Activated effector memory CD4-positive, alpha-beta T cell treated with anti-CD3 and anti-CD28 coated beads, Interleukin-2, amount 50 U/mL, for 16 hours (primary cell): Measurements from ENCODE around the gene C12orf60.

Experiments
- DNase-seq: peaks from one replicate; pipeline ENCODE4 v3.0.0-alpha.2; 2020

Gene C12orf60

GRCh38 chr12:14779834-14780233 lies 23.6 kb upstream of the C12orf60 start:
- no peak for DNase-seq

- no peak for DNase-seq
Observed at GRCh38 chr12:14780859-14781258, 22.6 kb upstream of the C12orf60 start.

GRCh38 chr12:14781563-14781962 lies 21.9 kb upstream of the C12orf60 start:
- DNase-seq, result no peak

- no peak for DNase-seq
Observed at GRCh38 chr12:14782756-14783155, 20.7 kb upstream of the C12orf60 start.

- no peak for DNase-seq
Observed at GRCh38 chr12:14784471-14784870, 19.0 kb upstream of the C12orf60 start.

- no peak for DNase-seq
Observed at GRCh38 chr12:14785568-14785967, 17.9 kb upstream of the C12orf60 start.

GRCh38 chr12:14795028-14795448 lies 8.4 kb upstream of the C12orf60 start:
- DNase-seq, result no peak

GRCh38 chr12:14802247-14802646 lies 1.2 kb upstream of the C12orf60 start:
- DNase-seq, result no peak

- DNase-seq, result no peak
Observed at GRCh38 chr12:14802721-14803010, 804 bp upstream of the C12orf60 start.

- no peak for DNase-seq
Observed at GRCh38 chr12:14803830-14804160, 325 bp downstream of the C12orf60 start.

GRCh38 chr12:14810167-14810952 lies 6.9 kb downstream of the C12orf60 start:
- DNase-seq, result no peak

GRCh38 chr12:14810953-14811483 lies 7.5 kb downstream of the C12orf60 start:
- no peak for DNase-seq

GRCh38 chr12:14811486-14811885 lies 8.0 kb downstream of the C12orf60 start:
- DNase-seq, result no peak

- no peak for DNase-seq
Observed at GRCh38 chr12:14814014-14814413, 10.5 kb downstream of the C12orf60 start, which contains the start of gene SMCO3. SMCO3 (minus strand) TSS chr12:14814182; CDS start chr12:14806680, 7,502 bp downstream.

GRCh38 chr12:14824012-14824634 lies 20.7 kb downstream of the C12orf60 start:
- no peak for DNase-seq

- DNase-seq, result no peak
Observed at GRCh38 chr12:14825256-14825655, 21.8 kb downstream of the C12orf60 start.

- no peak for DNase-seq
Observed at GRCh38 chr12:14826491-14826890, 23.0 kb downstream of the C12orf60 start.

- DNase-seq, result no peak
Observed at GRCh38 chr12:14827043-14827442, 23.6 kb downstream of the C12orf60 start.

- no peak for DNase-seq
Observed at GRCh38 chr12:14828892-14829291, 25.4 kb downstream of the C12orf60 start.

GRCh38 chr12:14833336-14833735 lies 29.9 kb downstream of the C12orf60 start:
- DNase-seq, result no peak

- DNase-seq, result no peak
Observed at GRCh38 chr12:14833952-14834351, 30.5 kb downstream of the C12orf60 start.

- DNase-seq, result no peak
Observed at GRCh38 chr12:14834509-14834908, 31.0 kb downstream of the C12orf60 start.

GRCh38 chr12:14836336-14837210 lies 33.1 kb downstream of the C12orf60 start:
- DNase-seq, result no peak

GRCh38 chr12:14839262-14839661 lies 35.8 kb downstream of the C12orf60 start:
- DNase-seq, result no peak
